HG03045 (cell line): Measurements from ENCODE around the gene CACNA2D1.

Experiments
- ATAC-seq: cut with Tn5 transposase; IDR thresholded peaks from one replicate; pipeline ENCODE4 v1.9.1; 2021; ENCODE audit warnings: mild to moderate bottlenecking, moderate library complexity; ENCODE audit not compliant: unreplicated experiment

The CACNA2D1 gene

GRCh38 chr7:82234457-82235049 is 209.0 kb downstream of the CACNA2D1 start:
- ATAC-seq = no peak

- no peak for ATAC-seq
These were observed 212.6 kb downstream of the CACNA2D1 start for GRCh38 chr7:82230811-82231581.

- no peak for ATAC-seq
These were observed 214.4 kb downstream of the CACNA2D1 start for GRCh38 chr7:82229164-82229563.

- no peak for ATAC-seq
These were observed 217.4 kb downstream of the CACNA2D1 start for GRCh38 chr7:82226191-82226590.

- ATAC-seq = no peak
These were observed 219.0 kb downstream of the CACNA2D1 start for GRCh38 chr7:82224529-82224928.

- ATAC-seq = no peak
These were observed 220.0 kb downstream of the CACNA2D1 start for GRCh38 chr7:82223580-82223979.

- no peak for ATAC-seq
These were observed 222.4 kb downstream of the CACNA2D1 start for GRCh38 chr7:82221152-82221674.

GRCh38 chr7:82212466-82212865 is 231.1 kb downstream of the CACNA2D1 start:
- ATAC-seq = no peak

- ATAC-seq = no peak
These were observed 232.2 kb downstream of the CACNA2D1 start for GRCh38 chr7:82211333-82211732.

GRCh38 chr7:82210416-82211184 is 233.0 kb downstream of the CACNA2D1 start:
- no peak for ATAC-seq

- no peak for ATAC-seq
These were observed 234.3 kb downstream of the CACNA2D1 start for GRCh38 chr7:82209179-82209747.

GRCh38 chr7:82204694-82205093 is 238.9 kb downstream of the CACNA2D1 start:
- ATAC-seq = no peak

GRCh38 chr7:82202965-82203364 is 240.6 kb downstream of the CACNA2D1 start:
- ATAC-seq = no peak

- no peak for ATAC-seq
These were observed 241.5 kb downstream of the CACNA2D1 start for GRCh38 chr7:82202107-82202506.

GRCh38 chr7:82200601-82201000 is 243.0 kb downstream of the CACNA2D1 start:
- no peak for ATAC-seq

GRCh38 chr7:82194016-82194643 is 249.4 kb downstream of the CACNA2D1 start:
- ATAC-seq = no peak

- no peak for ATAC-seq
These were observed 254.9 kb downstream of the CACNA2D1 start for GRCh38 chr7:82188636-82189035.

GRCh38 chr7:82185443-82185842 is 258.1 kb downstream of the CACNA2D1 start:
- ATAC-seq = no peak

GRCh38 chr7:82183634-82184033 is 259.9 kb downstream of the CACNA2D1 start:
- ATAC-seq = no peak

GRCh38 chr7:82179311-82179710 is 264.3 kb downstream of the CACNA2D1 start:
- no peak for ATAC-seq

GRCh38 chr7:82175319-82175718 is 268.3 kb downstream of the CACNA2D1 start:
- no peak for ATAC-seq
